Suprapubic skin (tissue), 4 donors: ENCODE measurements around the gene SYK. TPM values are rescaled to one million over a fixed set of nuclear protein-coding genes. Genes with fewer than 3 reads are reported as not detected.

Experiments
- DNase-seq, 2 donors: peaks; one replicate each; pipeline ENCODE4 v3.0.0-alpha.2; 2019; ENCODE audit warnings: low spot score in 2 of 2
- H3K27ac ChIP-seq: fragments of 200-600 bp; sonication (generic); one replicate; pipeline ENCODE4 v1.5.1; 2019
- H3K27me3 ChIP-seq: fragments of 200-600 bp; sonication (generic); one replicate; pipeline ENCODE4 v1.5.1; 2019
- H3K36me3 ChIP-seq: fragments of 200-600 bp; sonication (generic); one replicate; pipeline ENCODE4 v1.5.1; 2019
- H3K4me1 ChIP-seq: fragments of 200-600 bp; sonication (generic); one replicate; pipeline ENCODE4 v1.5.1; 2019
- H3K4me3 ChIP-seq: fragments of 200-600 bp; sonication (generic); one replicate; pipeline ENCODE4 v1.5.1; 2019; ENCODE audit warnings: mild to moderate bottlenecking
- H3K9me3 ChIP-seq: fragments of 200-600 bp; sonication (generic); one replicate; pipeline ENCODE4 v1.5.1; 2019
- EP300 ChIP-seq: sonication (generic); formaldehyde crosslinking; IDR thresholded peaks from one replicate; pipeline ENCODE4 v1.6.1; 2017; ENCODE audit warnings: antibody characterized with exemption
- POLR2A ChIP-seq, 2 donors: fragments of 450-650 bp; IDR thresholded peaks; one replicate each; pipeline ENCODE4 v1.6.1; 2017; ENCODE audit warnings: antibody characterized with exemption in 2 of 2, mild to moderate bottlenecking in 2 of 2, moderate library complexity in 2 of 2
- POLR2AphosphoS5 ChIP-seq, 3 donors: sonication (generic); formaldehyde crosslinking; IDR thresholded peaks; one replicate each; pipeline ENCODE4 v1.6.1; 2017; ENCODE audit warnings: antibody characterized with exemption in 3 of 3
- WGBS: methylation state at CpG from one replicate; pipeline ENCODE4 v1.1.5; 2018; 5-methylcytosine and 5-hydroxymethylcytosine counted together
- total RNA-seq, 4 donors: library from RNA; depleted of rRNA; stranded (reverse); fragments of >200 nt; gene quantifications; one replicate each; pipeline ENCODE4 v1.1.0, GENCODE V29; 2016
- TF ChIP-seq, protein P1 (sequence below), 2 donors: fragments of 200-600 bp in 1 of 2; fragments of 450-650 bp in 1 of 2; sonication (generic) in 1 of 2; IDR thresholded peaks; one replicate each; pipeline ENCODE4 v1.5.1; 2016 to 2019; ENCODE audit warnings: antibody characterized with exemption in 2 of 2, mild to moderate bottlenecking in 1 of 2, moderate library complexity in 1 of 2

SYK gene
- total RNA-seq, 4 donors from 2014 or later = 22.0 to 31.6 (median 25.0) TPM

DNA sequence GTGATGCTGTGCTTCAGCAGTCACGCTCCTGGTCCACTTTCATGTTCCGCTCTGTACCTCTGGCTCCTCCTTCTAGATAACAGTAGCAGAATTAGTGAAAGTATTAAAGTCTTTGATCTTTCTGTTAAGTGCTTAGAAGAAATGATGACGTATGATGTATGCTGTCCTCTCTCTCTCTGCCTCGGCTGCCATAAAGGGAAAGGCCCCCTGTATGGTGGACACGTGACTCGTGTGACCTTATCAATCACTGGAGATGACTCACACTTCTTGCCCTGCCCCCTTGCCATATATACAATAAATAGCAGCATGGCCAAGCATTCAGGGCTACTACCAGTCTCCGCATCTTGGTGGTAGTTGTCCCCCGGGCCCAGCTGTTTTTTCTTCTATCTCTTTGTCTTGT, 100.3 kb downstream of the SYK start:
- TF ChIP-seq POLR2A (IDR thresholded peaks at IDR 0.05) = no peak
- TF ChIP-seq POLR2AphosphoS5 (IDR thresholded peaks at IDR 0.05) = no peak
- no peak for TF ChIP-seq EP300
- TF ChIP-seq, protein P1, sequence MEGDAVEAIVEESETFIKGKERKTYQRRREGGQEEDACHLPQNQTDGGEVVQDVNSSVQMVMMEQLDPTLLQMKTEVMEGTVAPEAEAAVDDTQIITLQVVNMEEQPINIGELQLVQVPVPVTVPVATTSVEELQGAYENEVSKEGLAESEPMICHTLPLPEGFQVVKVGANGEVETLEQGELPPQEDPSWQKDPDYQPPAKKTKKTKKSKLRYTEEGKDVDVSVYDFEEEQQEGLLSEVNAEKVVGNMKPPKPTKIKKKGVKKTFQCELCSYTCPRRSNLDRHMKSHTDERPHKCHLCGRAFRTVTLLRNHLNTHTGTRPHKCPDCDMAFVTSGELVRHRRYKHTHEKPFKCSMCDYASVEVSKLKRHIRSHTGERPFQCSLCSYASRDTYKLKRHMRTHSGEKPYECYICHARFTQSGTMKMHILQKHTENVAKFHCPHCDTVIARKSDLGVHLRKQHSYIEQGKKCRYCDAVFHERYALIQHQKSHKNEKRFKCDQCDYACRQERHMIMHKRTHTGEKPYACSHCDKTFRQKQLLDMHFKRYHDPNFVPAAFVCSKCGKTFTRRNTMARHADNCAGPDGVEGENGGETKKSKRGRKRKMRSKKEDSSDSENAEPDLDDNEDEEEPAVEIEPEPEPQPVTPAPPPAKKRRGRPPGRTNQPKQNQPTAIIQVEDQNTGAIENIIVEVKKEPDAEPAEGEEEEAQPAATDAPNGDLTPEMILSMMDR (IDR thresholded peaks at IDR 0.05) = no peak
- Histone ChIP-seq H3K27me3 (no peaks in the 10 kb centered on the region), H3K4me3 (no peak overlapping the region), H3K4me1 (peaks cover 30% of the 10 kb centered on the region), H3K36me3 (no peaks in the 10 kb centered on the region), H3K27ac (no peak overlapping the region), H3K9me3 (no peaks in the 10 kb centered on the region)
- 84% methylated on average over 8 of the region's 8 CpGs for WGBS
- DNase-seq = no peak

DNA sequence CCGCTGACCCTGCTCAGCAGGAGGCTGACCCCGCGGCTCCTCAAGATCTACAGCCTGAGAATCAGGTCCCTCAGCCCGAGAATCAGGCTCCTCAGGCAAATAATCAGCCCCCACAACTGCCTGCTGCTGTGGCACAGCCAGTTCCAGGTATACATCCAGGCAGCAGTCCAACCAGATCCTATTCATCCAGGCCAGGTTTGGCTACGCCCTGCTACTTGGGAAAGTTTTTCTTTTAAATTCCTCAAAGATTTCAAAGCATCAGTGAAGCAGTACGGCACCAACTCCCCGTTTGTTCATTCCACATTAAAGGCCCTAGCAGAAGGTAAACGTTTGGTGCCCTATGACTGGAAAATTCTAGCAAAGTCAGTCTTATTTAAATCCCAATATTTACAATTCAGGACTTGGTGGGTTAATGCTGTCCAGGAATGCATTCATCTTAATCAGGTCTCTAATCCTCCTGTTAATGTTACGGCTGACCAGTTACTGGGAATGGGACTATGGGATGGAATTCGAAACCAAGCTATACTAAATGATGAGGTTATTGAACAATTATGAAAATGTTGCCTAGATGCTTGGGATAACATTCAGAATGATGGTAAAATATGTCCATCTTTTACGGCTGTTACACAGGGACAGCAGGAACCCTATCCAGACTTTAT, 102.3 kb downstream of the SYK start:
- no peaks in the 10 kb centered on the region for H3K27me3 ChIP-seq
- no peaks in the 10 kb centered on the region for H3K36me3 ChIP-seq
- WGBS = 62% methylated on average over 11 of the region's 11 CpGs
- no peak overlapping the region for H3K4me3 ChIP-seq
- H3K9me3 ChIP-seq = no peaks in the 10 kb centered on the region
- no peak for TF ChIP-seq POLR2A (IDR thresholded peaks at IDR 0.05)
- TF ChIP-seq POLR2AphosphoS5 (IDR thresholded peaks at IDR 0.05) = no peak
- TF ChIP-seq, protein P1 (IDR thresholded peaks at IDR 0.05) = no peak
- no peak for TF ChIP-seq EP300
- DNase-seq = no peak
- no peak overlapping the region for H3K27ac ChIP-seq
- H3K4me1 ChIP-seq = peaks cover 30% of the 10 kb centered on the region

DNA sequence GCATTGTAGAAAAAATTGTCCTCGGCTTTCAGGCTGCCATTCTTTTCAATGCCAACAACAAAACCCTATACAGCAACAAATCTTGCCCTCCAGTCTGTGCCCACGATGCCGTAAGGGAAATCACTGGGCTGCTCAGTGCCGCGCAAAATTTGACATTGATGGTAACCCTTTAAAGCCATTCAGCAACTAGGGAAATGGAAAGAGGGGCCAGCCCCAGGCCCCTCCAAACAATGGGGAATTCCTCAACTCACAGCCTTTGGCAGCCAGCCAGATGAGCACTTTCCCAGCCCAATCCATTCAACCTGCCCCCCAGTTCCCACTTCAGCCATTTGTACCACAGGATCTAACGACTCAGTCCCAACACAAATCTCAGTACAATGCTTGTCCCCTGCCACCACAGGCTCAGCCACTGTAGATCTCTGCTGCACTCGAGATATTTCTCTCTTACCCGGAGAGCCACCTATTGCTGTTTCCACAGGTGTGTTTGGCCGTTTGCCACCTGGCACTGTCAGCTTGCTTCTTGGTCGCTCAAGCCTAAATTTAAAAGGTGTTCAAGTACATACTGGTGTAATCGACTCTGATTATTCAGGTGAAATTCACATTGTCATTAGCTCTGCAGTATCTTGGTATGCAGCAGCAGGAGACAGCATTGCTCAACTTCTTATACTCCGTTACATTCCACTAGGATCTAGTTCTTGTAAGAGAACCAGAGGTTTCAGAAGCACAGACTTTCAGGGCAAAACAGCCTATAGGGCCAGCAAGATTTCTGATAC, 103.3 kb downstream of the SYK start:
- Histone ChIP-seq H3K27ac (no peak overlapping the region), H3K27me3 (no peaks in the 10 kb centered on the region), H3K4me1 (peaks cover 30% of the 10 kb centered on the region), H3K4me3 (no peak overlapping the region), H3K9me3 (no peaks in the 10 kb centered on the region), H3K36me3 (no peaks in the 10 kb centered on the region)
- WGBS = 71% methylated on average over 12 of the region's 12 CpGs
- DNase-seq = no peak
- TF ChIP-seq EP300 = no peak

DNA sequence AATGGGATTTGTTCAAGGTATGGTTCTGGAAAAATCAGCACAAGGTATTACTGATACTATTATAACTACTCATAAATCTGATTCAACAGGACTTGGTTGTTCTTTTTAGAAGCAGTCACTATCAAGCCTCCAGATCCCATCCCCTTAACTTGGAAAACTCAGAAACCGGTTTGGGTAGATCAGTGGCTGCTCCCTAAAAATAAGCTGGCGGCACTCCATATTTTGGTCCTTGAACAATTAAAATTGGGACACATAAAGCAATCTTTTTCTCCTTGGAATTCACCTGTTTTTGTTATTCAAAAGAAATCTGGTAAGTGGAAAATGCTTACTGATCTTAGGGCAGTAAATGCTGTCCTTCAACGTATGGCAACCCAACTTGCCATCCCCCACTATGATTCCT, 104.2 kb downstream of the SYK start:
- WGBS = 47% methylated on average over 3 of the region's 3 CpGs
- peaks cover 30% of the 10 kb centered on the region for H3K4me1 ChIP-seq
- no peaks in the 10 kb centered on the region for H3K9me3 ChIP-seq
- TF ChIP-seq EP300 (no peak), POLR2AphosphoS5 (IDR thresholded peaks at IDR 0.05) (no peak), POLR2A (IDR thresholded peaks at IDR 0.05) (no peak)
- TF ChIP-seq, protein P1 (IDR thresholded peaks at IDR 0.05) = no peak
- H3K36me3 ChIP-seq = no peaks in the 10 kb centered on the region
- DNase-seq = no peak
- H3K27ac ChIP-seq = no peak overlapping the region
- H3K4me3 ChIP-seq = no peak overlapping the region
- H3K27me3 ChIP-seq = no peaks in the 10 kb centered on the region

DNA sequence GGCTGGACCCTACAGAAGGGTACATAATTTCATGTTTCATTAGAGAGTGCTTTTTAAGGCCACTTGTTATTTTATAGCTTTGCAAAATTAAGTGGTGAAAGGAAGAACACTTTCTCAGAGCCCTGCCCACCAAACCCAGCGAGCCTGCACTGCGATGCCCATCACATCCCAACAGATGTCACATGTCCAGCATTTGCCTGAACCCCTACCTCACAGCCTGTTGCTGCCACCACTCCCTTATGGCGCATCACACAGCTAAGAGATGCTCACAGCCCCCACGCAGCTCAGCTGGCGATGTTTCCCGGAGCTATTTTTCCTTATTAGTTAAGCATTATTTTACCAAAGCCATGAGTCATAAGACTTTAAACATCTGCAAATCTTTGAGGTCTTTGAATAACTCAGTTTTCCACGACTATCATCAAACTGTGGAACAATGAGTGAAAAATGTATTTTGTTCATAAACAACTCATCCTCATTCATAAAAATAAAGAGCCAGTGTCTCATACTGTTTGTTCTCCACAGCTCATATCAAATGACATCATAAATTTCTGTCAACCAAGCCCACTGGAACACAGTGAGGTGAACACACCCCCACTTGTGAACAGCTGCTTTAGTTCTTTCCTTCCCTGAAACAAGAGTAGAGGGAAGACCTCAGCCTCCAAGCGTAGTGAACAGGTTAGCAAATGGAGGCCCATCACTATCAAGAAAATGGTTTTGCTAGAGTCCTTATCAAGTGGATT, 104.9 kb downstream of the SYK start:
- Histone ChIP-seq H3K27ac (no peak overlapping the region), H3K4me3 (no peak overlapping the region), H3K9me3 (no peaks in the 10 kb centered on the region), H3K4me1 (peaks cover 30% of the 10 kb centered on the region), H3K27me3 (no peaks in the 10 kb centered on the region), H3K36me3 (no peaks in the 10 kb centered on the region)
- WGBS = 59% methylated on average over 8 of the region's 8 CpGs
- no peak for TF ChIP-seq POLR2AphosphoS5 (IDR thresholded peaks at IDR 0.05)
- TF ChIP-seq EP300 = no peak
- TF ChIP-seq, protein P1 (IDR thresholded peaks at IDR 0.05) = no peak
- no peak for TF ChIP-seq POLR2A (IDR thresholded peaks at IDR 0.05)
- no peak for DNase-seq
